Erythroblast (primary cell): ENCODE data around the gene CIP2A.

Source experiments
- GATA1 ChIP-seq: IDR thresholded peaks from 2 replicates; pipeline ENCODE4 v1.6.1; 2011; ENCODE audit warnings: low read depth, mild to moderate bottlenecking, control low read depth, low read length, moderate library complexity
- POLR2A ChIP-seq: IDR thresholded peaks from 2 replicates; pipeline ENCODE4 v1.6.1; 2011; ENCODE audit warnings: mild to moderate bottlenecking, low read length

DNA sequence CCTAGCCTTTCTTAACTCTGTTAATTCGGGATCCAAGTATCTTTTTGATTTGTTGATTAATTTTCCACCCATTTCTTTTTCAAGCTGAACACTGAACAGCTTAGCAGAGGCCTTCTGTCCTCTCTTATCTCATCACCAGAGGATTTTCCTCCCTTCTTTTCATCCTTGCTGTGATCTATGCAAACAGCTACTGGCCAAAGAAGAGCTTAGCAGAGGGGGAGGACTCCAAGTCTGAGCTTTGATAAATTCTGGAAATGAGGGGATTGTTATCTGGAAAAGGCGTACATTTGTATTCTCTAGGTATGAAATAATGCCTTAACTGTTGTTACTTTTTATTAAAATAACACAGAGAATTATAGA, 13.7 kb upstream of the CIP2A start:
- TF ChIP-seq POLR2A (no peak), GATA1 (no peak)
